ENCODE measurements around the gene MDM1. TPM values are rescaled to one million over a fixed set of nuclear protein-coding genes. Genes with fewer than 3 reads are reported as not detected.

The MDM1 gene
- total RNA-seq, 1 experiment from 2014 or later, result 22.9 TPM

DNA sequence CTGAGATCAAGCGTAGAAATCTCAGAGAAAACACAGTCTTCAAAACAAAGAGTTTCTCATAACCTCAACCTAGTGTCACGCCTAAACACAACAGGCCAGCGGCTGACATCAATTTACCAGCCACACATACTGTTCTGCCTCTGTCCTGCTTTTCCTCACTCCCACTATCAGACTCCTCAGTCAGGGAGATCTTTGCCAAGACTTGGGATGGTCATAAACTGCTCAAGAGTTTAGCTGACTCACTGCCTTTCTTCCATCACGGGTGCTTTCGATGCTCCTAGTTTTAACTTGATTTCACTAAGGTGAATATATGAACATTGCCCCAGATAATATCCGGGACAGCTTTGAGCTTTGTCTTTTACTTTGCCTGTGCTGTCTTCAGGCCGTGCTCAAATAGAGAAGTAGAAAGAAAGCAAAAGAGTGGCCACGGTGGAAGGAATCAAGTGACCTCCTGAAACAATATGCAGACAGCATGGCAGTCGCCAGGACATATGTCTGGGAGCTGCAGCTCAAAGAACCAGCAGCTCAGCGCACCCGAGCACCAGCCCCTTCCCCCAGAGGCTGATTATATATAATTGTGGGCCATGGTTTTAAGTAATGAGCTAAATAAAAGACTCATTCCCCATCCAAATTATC lies 12.1 kb downstream of the MDM1 start:
- H3K4me3 ChIP-seq, result no peak overlapping the region
- H3K9me3 ChIP-seq (replicated peaks), result no peaks in the 10 kb centered on the region
- no peak for DNase-seq
- peaks cover 14% of the 10 kb centered on the region for H3K36me3 ChIP-seq
- peaks cover 7% of the 10 kb centered on the region for H3K4me1 ChIP-seq
- no peaks in the 10 kb centered on the region for H3K27me3 ChIP-seq
- H3K27ac ChIP-seq, result no peak overlapping the region

DNA sequence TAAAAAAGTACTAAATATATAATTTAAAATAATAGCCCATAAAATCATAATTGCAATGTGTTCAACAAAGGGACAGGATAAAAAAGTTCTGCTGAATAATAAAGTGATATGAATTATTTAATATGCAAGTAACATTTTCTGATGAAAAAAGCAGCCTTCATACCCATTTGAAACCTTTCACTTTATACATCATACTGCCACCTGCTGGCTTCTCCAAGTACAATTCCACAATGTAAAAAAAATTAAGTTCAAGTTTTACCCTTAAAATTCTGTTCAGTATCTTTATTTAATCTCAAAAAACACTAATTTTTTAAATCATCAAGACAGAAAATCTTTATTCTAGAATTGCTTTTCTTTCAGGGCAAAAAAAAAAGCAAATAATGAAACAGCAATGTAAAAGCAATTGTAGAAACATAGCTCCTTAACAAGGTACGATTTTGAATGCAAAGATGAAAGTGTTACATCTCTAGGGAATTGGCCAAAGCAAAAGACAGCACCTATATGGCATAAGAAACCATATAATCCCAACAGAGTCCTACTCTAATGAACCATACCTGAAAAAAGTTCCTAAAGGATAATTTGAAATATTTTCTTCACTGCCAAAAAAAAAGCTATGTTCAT lies 15.0 kb downstream of the MDM1 start:
- Histone ChIP-seq H3K4me3 (no peak overlapping the region), H3K4me1 (peaks cover 7% of the 10 kb centered on the region), H3K9me3 (replicated peaks) (no peaks in the 10 kb centered on the region), H3K36me3 (peaks cover 30% of the 10 kb centered on the region), H3K27me3 (no peaks in the 10 kb centered on the region), H3K27ac (no peak overlapping the region)
- peak; percentile 29 to 73 for DNase-seq

DNA sequence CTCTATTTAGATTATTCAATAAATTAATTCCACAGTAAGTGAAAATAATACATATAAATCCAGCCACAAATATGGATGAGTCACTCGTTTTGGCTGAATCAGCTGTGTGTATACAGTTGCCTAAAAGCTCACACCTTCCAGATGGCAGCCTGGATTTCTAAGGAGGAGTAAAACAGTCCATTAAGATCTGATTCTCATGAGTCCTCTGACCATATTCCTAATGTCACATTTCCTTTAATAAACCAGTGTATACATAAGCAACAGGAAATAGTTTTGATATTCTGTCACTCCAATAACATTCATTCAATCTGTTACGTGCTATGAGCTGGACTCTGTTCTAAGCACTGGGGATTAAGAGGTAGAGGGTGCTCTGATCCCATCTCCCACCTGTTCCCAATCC lies 21.8 kb downstream of the MDM1 start:
- H3K9me3 ChIP-seq (replicated peaks), result no peaks in the 10 kb centered on the region; the same call in 1 of the 2 replicates
- H3K27me3 ChIP-seq, result no peaks in the 10 kb centered on the region
- H3K36me3 ChIP-seq, result peaks cover 52% of the 10 kb centered on the region
- DNase-seq, result peak; percentile 41 to 68
- H3K4me1 ChIP-seq, result peaks cover 17% of the 10 kb centered on the region
- H3K4me3 ChIP-seq, result no peak overlapping the region
- H3K27ac ChIP-seq, result peak overlapping the region; percentile 54

DNA sequence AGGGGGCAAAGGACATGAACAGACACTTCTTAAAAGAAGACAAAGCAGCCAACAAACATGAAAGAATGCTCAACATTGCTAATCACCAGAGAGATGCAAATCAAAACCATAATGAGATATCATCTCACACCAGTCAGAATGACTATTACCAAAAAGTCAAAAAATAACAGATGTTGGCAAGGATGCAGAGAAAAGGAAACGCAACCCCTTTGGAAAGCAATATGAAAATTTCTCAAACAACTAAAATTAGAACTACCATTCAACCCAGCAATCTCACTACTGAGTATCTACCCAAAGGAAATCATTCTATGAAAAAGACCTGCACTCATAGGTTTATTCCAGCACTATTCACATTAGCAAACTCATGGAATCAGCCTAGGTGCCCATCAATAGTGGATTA lies 25.6 kb downstream of the MDM1 start:
- Histone ChIP-seq H3K36me3 (peaks cover 45% of the 10 kb centered on the region), H3K4me1 (peaks cover 44% of the 10 kb centered on the region), H3K27me3 (no peaks in the 10 kb centered on the region), H3K9me3 (replicated peaks) (no peaks in the 10 kb centered on the region; the same call in 1 of the 2 replicates), H3K4me3 (no peak overlapping the region), H3K27ac (no peak overlapping the region)
- no peak for DNase-seq

DNA sequence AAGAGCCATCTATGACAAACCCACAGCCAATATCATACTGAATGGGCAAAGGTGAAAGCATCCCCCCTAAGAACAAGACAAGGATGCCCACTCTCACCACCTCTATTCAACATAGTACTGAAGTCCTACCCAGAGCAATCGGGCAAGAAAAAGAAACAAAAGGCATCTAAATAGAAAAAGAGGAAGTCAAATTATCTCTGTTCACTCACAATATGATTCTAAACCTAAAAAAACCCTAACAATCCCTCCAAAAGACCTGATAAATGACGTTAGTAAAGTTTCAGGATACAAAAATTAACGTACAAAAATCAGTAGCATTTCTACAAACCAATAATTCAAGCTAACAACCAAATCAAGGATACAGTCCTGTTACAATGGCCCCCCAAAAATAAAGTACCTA lies 26.9 kb downstream of the MDM1 start:
- no peak overlapping the region for H3K27ac ChIP-seq
- no peaks in the 10 kb centered on the region for H3K27me3 ChIP-seq
- H3K36me3 ChIP-seq, result peaks cover 53% of the 10 kb centered on the region
- peaks cover 35% of the 10 kb centered on the region for H3K4me1 ChIP-seq
- H3K9me3 ChIP-seq (replicated peaks), result peaks cover 4% of the 10 kb centered on the region; the same call in 1 of the 2 replicates
- no peak overlapping the region for H3K4me3 ChIP-seq
- no peak for DNase-seq

DNA sequence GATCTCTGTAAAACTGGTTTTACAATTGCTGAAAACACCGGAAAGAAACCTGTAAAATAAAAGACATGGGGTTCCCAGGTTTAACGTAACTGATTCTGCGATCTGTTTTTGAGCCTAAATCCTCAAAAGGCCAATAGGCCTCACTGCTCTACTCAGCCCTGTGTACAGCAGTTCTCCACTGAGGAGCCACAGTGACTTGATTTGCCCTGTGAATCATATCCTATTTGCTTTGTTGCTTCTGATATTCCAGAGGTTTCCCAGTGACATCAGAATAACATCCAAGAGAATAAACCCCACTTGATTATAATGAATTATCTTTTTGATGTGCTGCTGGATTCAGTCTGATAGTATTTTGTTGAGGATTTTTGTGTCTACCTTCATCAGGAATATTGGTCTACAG lies 27.5 kb downstream of the MDM1 start:
- peaks cover 57% of the 10 kb centered on the region for H3K36me3 ChIP-seq
- no peak overlapping the region; the same call in 1 of the 2 replicates for H3K27ac ChIP-seq
- peaks cover 10% of the 10 kb centered on the region; the same call in 1 of the 2 replicates for H3K9me3 ChIP-seq (replicated peaks)
- no peaks in the 10 kb centered on the region for H3K27me3 ChIP-seq
- H3K4me1 ChIP-seq, result peaks cover 28% of the 10 kb centered on the region
- DNase-seq, result no peak
- no peak overlapping the region for H3K4me3 ChIP-seq

DNA sequence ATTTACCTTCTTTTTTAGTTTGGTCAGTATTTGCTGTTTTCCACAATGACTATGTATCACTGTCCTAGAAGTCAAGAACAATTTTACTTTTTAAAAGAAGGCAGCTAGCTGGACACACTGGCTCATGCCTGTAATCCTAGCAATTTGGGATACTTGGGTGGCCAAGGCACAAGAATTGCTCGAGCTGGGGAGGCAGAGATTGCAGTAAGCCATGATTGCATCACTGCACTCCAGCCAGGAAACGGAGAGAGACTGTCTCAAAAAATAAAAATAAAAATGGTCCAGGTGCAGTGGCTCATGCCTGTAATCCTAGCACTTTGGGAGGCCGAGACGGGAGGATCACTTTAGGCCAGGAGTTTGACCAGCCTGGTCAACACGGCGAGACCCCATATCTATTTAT lies 28.3 kb downstream of the MDM1 start:
- H3K27ac ChIP-seq, result peak overlapping the region; percentile 82
- H3K4me1 ChIP-seq, result peaks cover 28% of the 10 kb centered on the region
- DNase-seq, result peak; percentile 73 to 82
- no peaks in the 10 kb centered on the region for H3K27me3 ChIP-seq
- H3K4me3 ChIP-seq, result no peak overlapping the region
- peaks cover 50% of the 10 kb centered on the region for H3K36me3 ChIP-seq
- peaks cover 10% of the 10 kb centered on the region; the same call in 1 of the 2 replicates for H3K9me3 ChIP-seq (replicated peaks)

DNA sequence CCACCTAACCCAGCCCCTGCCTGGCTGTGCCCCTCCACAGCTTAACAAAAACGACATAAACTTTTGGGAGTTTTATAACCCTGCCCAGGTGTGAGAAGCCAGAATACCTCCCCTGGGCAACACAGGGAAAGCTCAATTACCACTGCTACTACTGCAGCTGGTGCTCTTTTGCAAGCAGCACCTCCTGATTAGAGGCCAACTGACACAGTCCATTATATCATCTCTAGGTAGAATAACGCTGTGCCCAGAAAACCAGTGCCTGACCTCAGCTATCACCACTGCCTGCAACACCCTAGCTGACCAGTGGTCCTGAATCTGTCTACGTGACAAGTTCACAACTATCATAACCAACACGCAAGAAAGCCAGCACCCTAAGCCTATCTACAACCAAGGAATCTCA lies 34.2 kb downstream of the MDM1 start:
- no peaks in the 10 kb centered on the region for H3K27me3 ChIP-seq
- H3K4me1 ChIP-seq, result peaks cover 33% of the 10 kb centered on the region
- H3K36me3 ChIP-seq, result peaks cover 23% of the 10 kb centered on the region
- DNase-seq, result no peak
- H3K27ac ChIP-seq, result no peak overlapping the region
- H3K4me3 ChIP-seq, result no peak overlapping the region
- 0 out of 2 replicates have a peak, but pooled peaks cover 10% of the 10 kb centered on the region for H3K9me3 ChIP-seq (replicated peaks)

DNA sequence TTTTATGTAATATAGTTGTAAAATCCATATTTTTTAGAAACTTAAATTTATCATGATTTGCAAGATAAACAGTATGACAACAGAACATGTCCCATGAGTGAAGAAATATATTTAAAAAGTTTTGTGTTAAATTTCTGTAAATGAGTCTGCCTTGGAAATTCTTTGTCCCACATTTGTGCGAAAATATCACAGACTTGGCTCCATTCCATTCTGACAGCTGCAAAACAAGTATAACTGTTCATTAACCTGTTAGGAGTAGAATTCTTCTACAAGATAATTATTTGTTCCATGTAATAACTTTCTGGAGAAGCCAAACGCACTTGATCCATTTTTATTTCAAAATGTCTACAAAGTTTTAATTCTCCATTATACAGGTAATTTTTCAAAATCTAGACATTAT lies 37.9 kb downstream of the MDM1 start:
- Histone ChIP-seq H3K4me3 (no peak overlapping the region), H3K9me3 (replicated peaks) (no peaks in the 10 kb centered on the region), H3K27ac (peak overlapping the region; percentile 82), H3K4me1 (peaks cover 59% of the 10 kb centered on the region), H3K36me3 (no peaks in the 10 kb centered on the region), H3K27me3 (no peaks in the 10 kb centered on the region)
- peak; percentile 60 to 82 for DNase-seq

DNA sequence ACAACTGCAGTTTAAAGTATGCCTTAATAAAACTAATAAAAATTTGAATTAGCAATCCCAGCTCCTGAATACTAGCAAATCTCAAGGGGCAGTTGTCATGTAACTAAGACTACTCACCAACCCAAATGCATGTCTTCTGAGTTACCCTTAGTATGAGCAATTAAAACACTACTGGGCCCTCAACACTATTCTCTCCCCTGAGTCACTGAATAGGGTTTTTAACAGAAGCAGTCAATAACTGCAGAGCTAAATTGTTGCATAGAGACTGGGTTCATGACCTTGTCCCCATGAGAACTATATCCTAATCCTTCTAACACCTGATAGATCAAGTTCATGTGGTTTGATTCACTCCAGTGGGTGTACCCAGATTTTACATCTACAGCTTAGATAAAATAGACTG lies 38.8 kb downstream of the MDM1 start:
- Histone ChIP-seq H3K9me3 (replicated peaks) (peaks cover 5% of the 10 kb centered on the region; the same call in 1 of the 2 replicates), H3K36me3 (no peaks in the 10 kb centered on the region), H3K27me3 (no peaks in the 10 kb centered on the region), H3K27ac (peak overlapping the region; percentile 82), H3K4me1 (peaks cover 59% of the 10 kb centered on the region), H3K4me3 (no peak overlapping the region)
- DNase-seq, result peak in 1 of 2 experiments; percentile 61

DNA sequence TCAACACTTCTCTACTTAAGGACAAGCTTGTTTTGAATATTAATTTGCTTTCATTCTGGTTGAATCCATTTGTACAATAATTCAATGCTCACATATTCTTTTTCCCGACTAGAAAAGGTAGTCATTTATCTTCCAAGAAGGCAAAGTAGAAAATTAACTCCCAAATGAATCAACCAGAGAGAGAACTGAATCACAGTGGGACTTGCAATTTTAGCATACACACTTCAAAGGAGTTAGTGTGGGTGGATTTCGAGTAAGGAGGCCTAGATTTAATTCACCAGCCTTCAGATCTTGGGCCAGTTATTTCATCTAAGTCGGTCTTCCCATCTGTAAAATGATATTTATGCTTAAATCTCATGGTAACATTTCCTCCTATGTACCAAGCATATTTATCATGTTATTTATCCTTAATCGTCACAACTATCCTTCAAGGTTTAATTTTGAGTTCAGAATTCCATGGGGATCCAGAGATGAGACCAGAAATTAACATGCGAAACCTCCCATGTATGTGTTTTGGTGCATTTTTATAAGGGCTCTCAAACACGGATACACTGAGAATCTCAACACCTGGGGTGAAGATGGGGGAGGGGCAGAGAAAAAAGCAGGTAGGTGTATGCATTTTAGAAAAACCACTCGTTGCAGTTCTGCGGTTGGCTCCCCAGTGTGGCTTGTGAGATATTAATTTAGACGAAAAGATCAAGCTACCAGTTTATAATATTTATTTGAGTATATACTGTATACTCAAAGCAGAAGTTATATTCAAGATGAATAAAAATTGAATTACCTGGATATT lies 39.8 kb downstream of the MDM1 start:
- no peak overlapping the region for H3K4me3 ChIP-seq
- peaks cover 5% of the 10 kb centered on the region; the same call in 1 of the 2 replicates for H3K9me3 ChIP-seq (replicated peaks)
- no peak for DNase-seq
- no peaks in the 10 kb centered on the region for H3K36me3 ChIP-seq
- H3K4me1 ChIP-seq, result peaks cover 60% of the 10 kb centered on the region
- peak overlapping the region; percentile 96 for H3K27ac ChIP-seq
- no peaks in the 10 kb centered on the region for H3K27me3 ChIP-seq

DNA sequence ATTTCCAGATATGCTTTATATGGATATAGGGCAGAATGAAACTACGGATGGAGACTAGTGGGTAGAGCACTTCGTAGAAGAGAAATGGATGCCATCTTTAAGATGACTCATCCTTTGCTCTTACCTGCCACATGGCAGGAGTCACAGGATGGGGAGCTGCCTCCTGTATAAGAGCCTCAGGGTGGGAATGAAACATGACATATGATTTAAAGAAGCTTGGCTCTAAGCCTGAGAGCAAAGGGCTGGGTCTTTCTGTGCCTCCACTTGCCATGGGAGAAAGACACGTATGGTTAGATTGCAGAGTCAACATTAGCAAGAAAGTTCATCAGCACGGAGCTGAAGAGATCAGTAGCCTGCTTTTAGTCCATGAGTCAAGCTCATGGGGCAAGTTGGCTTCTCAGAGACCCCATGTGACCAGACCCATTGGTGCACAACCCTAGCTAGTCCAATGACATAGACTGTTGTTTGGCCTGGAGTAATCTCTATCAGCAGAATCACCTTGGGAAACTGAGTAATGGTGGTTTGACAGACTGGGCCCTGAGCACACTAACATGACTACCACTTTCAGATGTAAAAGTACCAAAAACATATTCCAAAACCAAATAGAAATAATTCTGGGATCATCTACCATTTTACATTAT lies 40.6 kb downstream of the MDM1 start:
- H3K4me1 ChIP-seq, result peaks cover 68% of the 10 kb centered on the region
- H3K9me3 ChIP-seq (replicated peaks), result peaks cover 5% of the 10 kb centered on the region; the same call in 1 of the 2 replicates
- H3K27me3 ChIP-seq, result no peaks in the 10 kb centered on the region
- H3K27ac ChIP-seq, result peak overlapping the region; percentile 96
- no peak overlapping the region for H3K4me3 ChIP-seq
- H3K36me3 ChIP-seq, result no peaks in the 10 kb centered on the region
- no peak for DNase-seq

DNA sequence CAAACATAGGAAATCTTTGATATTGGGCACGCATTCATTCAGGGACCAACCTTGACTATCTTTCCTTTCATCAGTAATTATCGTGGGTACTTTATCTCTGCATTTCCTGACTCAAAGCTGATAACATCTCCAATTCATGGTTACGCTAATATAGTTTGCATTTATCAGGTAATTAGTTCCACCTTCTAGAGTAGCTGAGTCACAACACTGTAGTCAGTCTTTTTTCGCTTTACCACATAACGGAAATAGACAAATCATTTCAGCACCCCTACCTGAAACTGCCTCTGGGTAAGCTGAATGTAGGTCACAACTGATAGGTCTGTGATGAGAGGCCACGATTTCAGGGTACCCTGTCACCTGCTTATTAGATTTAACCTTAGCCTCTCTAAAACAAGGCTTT lies 42.0 kb downstream of the MDM1 start:
- H3K36me3 ChIP-seq, result no peaks in the 10 kb centered on the region
- H3K9me3 ChIP-seq (replicated peaks), result peaks cover 5% of the 10 kb centered on the region; the same call in 1 of the 2 replicates
- peaks cover 77% of the 10 kb centered on the region for H3K4me1 ChIP-seq
- no peaks in the 10 kb centered on the region for H3K27me3 ChIP-seq
- no peak overlapping the region for H3K4me3 ChIP-seq
- peak; percentile 68 to 92 for DNase-seq
- peak overlapping the region; percentile 96 for H3K27ac ChIP-seq

DNA sequence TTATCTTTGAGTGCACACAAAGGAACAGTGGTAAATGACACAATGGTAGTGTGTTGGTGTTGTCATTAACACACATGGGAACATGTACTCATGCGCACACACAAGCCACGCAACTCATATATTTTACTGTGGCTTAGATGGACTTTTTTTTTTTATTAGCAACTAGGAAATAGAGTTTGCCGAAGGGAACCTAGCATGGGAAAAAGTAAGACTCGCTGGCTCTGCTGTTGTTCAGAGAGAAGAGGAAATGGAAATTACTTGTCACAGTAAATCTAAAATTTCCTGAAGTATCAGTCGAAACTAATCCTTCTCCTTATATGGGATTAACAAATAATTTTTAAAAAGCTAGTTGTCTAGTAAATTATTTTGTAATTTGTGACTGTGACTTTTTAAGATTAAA lies 45.1 kb downstream of the MDM1 start:
- DNase-seq, result no peak
- Histone ChIP-seq H3K27me3 (no peaks in the 10 kb centered on the region), H3K4me3 (no peak overlapping the region), H3K27ac (peak overlapping the region; percentile 65), H3K4me1 (peaks cover 47% of the 10 kb centered on the region), H3K36me3 (no peaks in the 10 kb centered on the region), H3K9me3 (replicated peaks) (peaks cover 8% of the 10 kb centered on the region; the same call in 1 of the 2 replicates)
